Measurements from ENCODE around the gene PLD1. TPM values are rescaled to one million over a fixed set of nuclear protein-coding genes. Genes with fewer than 3 reads are reported as not detected.

PLD1 gene
- total RNA-seq, 1 donor: 18.1 TPM

GRCh38 chr3:171620825-171621434, 189.4 kb downstream of the PLD1 start:
- no peak for TF ChIP-seq CTCF (IDR thresholded peaks at IDR 0.05; ENCODE audit: extremely low read depth, low read depth, low read length)
- H3K9me3 ChIP-seq (ENCODE audit: low read depth, low read length): no peaks in the 10 kb centered on the region
- DNase-seq (ENCODE audit: insufficient read length, low spot score, missing footprints): no peak
- no peaks in the 10 kb centered on the region for H3K36me3 ChIP-seq (ENCODE audit: insufficient read depth, low read length)
- H3K4me2 ChIP-seq (ENCODE audit: insufficient read depth, low read length): no peak overlapping the region
- no peak overlapping the region for H3K4me3 ChIP-seq (ENCODE audit: insufficient read depth, low read length)
- H3K27me3 ChIP-seq (ENCODE audit: insufficient read depth, low read length): no peaks in the 10 kb centered on the region
- no peak overlapping the region for H3K27ac ChIP-seq (ENCODE audit: low read depth, low read length)
- no peaks in the 10 kb centered on the region for H3K79me2 ChIP-seq (ENCODE audit: insufficient read depth, low read length)
- H2AFZ ChIP-seq (ENCODE audit: low read length): no peak overlapping the region
- H4K20me1 ChIP-seq (ENCODE audit: insufficient read depth, low read length): no peaks in the 10 kb centered on the region
- peaks cover 4% of the 10 kb centered on the region for H3K4me1 ChIP-seq (ENCODE audit: insufficient read depth, low read length)

- Histone ChIP-seq H3K4me2 (ENCODE audit: insufficient read depth, low read length) (no peak overlapping the region), H3K79me2 (ENCODE audit: insufficient read depth, low read length) (no peaks in the 10 kb centered on the region), H3K36me3 (ENCODE audit: insufficient read depth, low read length) (no peaks in the 10 kb centered on the region), H3K27ac (ENCODE audit: low read depth, low read length) (no peak overlapping the region), H3K27me3 (ENCODE audit: insufficient read depth, low read length) (no peaks in the 10 kb centered on the region), H2AFZ (ENCODE audit: low read length) (no peak overlapping the region), H3K4me1 (ENCODE audit: insufficient read depth, low read length) (peaks cover 4% of the 10 kb centered on the region), H4K20me1 (ENCODE audit: insufficient read depth, low read length) (no peaks in the 10 kb centered on the region), H3K9me3 (ENCODE audit: low read depth, low read length) (no peaks in the 10 kb centered on the region), H3K4me3 (ENCODE audit: insufficient read depth, low read length) (no peak overlapping the region)
- DNase-seq (ENCODE audit: insufficient read length, low spot score, missing footprints): no peak
- TF ChIP-seq CTCF (IDR thresholded peaks at IDR 0.05; ENCODE audit: extremely low read depth, low read depth, low read length): no peak
These were observed 193.5 kb downstream of the PLD1 start for GRCh38 chr3:171616798-171617197.

GRCh38 chr3:171615686-171616085, 194.6 kb downstream of the PLD1 start:
- no peak for DNase-seq (ENCODE audit: insufficient read length, low spot score, missing footprints)
- Histone ChIP-seq H3K4me1 (ENCODE audit: insufficient read depth, low read length) (no peaks in the 10 kb centered on the region), H3K4me3 (ENCODE audit: insufficient read depth, low read length) (no peak overlapping the region), H3K79me2 (ENCODE audit: insufficient read depth, low read length) (no peaks in the 10 kb centered on the region), H3K27me3 (ENCODE audit: insufficient read depth, low read length) (no peaks in the 10 kb centered on the region), H2AFZ (ENCODE audit: low read length) (no peak overlapping the region), H3K9me3 (ENCODE audit: low read depth, low read length) (no peaks in the 10 kb centered on the region), H3K27ac (ENCODE audit: low read depth, low read length) (no peak overlapping the region), H3K4me2 (ENCODE audit: insufficient read depth, low read length) (no peak overlapping the region), H4K20me1 (ENCODE audit: insufficient read depth, low read length) (no peaks in the 10 kb centered on the region), H3K36me3 (ENCODE audit: insufficient read depth, low read length) (no peaks in the 10 kb centered on the region)
- TF ChIP-seq CTCF (IDR thresholded peaks at IDR 0.05; ENCODE audit: extremely low read depth, low read depth, low read length): no peak

GRCh38 chr3:171615281-171615680, 195.0 kb downstream of the PLD1 start:
- Histone ChIP-seq H3K4me1 (ENCODE audit: insufficient read depth, low read length) (no peaks in the 10 kb centered on the region), H3K79me2 (ENCODE audit: insufficient read depth, low read length) (no peaks in the 10 kb centered on the region), H3K4me2 (ENCODE audit: insufficient read depth, low read length) (no peak overlapping the region), H3K27me3 (ENCODE audit: insufficient read depth, low read length) (no peaks in the 10 kb centered on the region), H3K4me3 (ENCODE audit: insufficient read depth, low read length) (no peak overlapping the region), H2AFZ (ENCODE audit: low read length) (no peak overlapping the region), H3K36me3 (ENCODE audit: insufficient read depth, low read length) (no peaks in the 10 kb centered on the region), H4K20me1 (ENCODE audit: insufficient read depth, low read length) (no peaks in the 10 kb centered on the region), H3K9me3 (ENCODE audit: low read depth, low read length) (no peaks in the 10 kb centered on the region), H3K27ac (ENCODE audit: low read depth, low read length) (no peak overlapping the region)
- no peak for TF ChIP-seq CTCF (IDR thresholded peaks at IDR 0.05; ENCODE audit: extremely low read depth, low read depth, low read length)
- no peak for DNase-seq (ENCODE audit: insufficient read length, low spot score, missing footprints)

All from osteoblast (primary cell).